Heart left ventricle (tissue), 16 donors: ENCODE measurements around the gene BICC1. TPM values are rescaled to one million over a fixed set of nuclear protein-coding genes. Genes with fewer than 3 reads are reported as not detected.

Experiments
- ATAC-seq, 4 donors: fragments of 200-7000 bp; cut with Tn5 transposase; one replicate each; pipeline ENCODE4 v1.9.1; 2020 to 2022; ENCODE audit warnings: moderate library complexity in 4 of 4, mild to moderate bottlenecking in 3 of 4, moderate number of reproducible peaks in 1 of 4
- DNase-seq, 5 donors: peaks; one replicate each; pipeline ENCODE4 v3.0.0-alpha.2; 2020
- H3K27ac ChIP-seq, 12 donors: fragments of 200-600 bp; sonication (generic) in 4 of 12; one replicate each; pipeline versions ENCODE4 v1.5.0 to v1.8.0; 2016 to 2022; ENCODE audit warnings: mild to moderate bottlenecking in 2 of 12
- H3K27me3 ChIP-seq, 9 donors: fragments of 200-600 bp; sonication (generic) in 2 of 9; one replicate each; pipeline versions ENCODE4 v1.5.1 to v1.8.0; 2016 to 2022; ENCODE audit warnings: mild to moderate bottlenecking in 3 of 9
- H3K36me3 ChIP-seq, 9 donors: fragments of 200-600 bp; sonication (generic) in 2 of 9; one replicate each; pipeline versions ENCODE4 v1.5.0 to v1.8.0; 2018 to 2022; ENCODE audit warnings: mild to moderate bottlenecking in 2 of 9
- H3K4me1 ChIP-seq, 12 donors: fragments of 200-600 bp; sonication (generic) in 4 of 12; one replicate each; pipeline versions ENCODE4 v1.5.0 to v1.8.0; 2016 to 2022; ENCODE audit warnings: mild to moderate bottlenecking in 3 of 12
- H3K4me3 ChIP-seq, 12 donors: fragments of 200-600 bp; sonication (generic) in 4 of 12; one replicate each; pipeline versions ENCODE4 v1.5.0 to v1.8.0; 2017 to 2022; ENCODE audit warnings: mild to moderate bottlenecking in 9 of 12, moderate library complexity in 4 of 12
- H3K9me3 ChIP-seq, 12 donors: fragments of 200-600 bp; sonication (generic) in 4 of 12; one replicate each; pipeline versions ENCODE4 v1.5.0 to v1.8.0; 2016 to 2022; ENCODE audit warnings: mild to moderate bottlenecking in 1 of 12
- CTCF ChIP-seq, 12 donors: fragments of 200-600 bp; sonication (generic) in 4 of 12; IDR thresholded peaks; one replicate each; pipeline versions ENCODE4 v1.5.0 to v1.8.0; 2018 to 2022; ENCODE audit warnings: antibody characterized with exemption in 12 of 12, mild to moderate bottlenecking in 5 of 12
- POLR2A ChIP-seq, 2 donors: fragments of 450-650 bp; IDR thresholded peaks; one replicate each; pipeline ENCODE4 v1.6.1; 2017; ENCODE audit warnings: antibody characterized with exemption in 2 of 2, mild to moderate bottlenecking in 2 of 2, moderate library complexity in 2 of 2
- WGBS, 4 donors: extraction: QIAGEN DNeasy Blood & Tissue Kit in 2 of 4; methylation state at CpG; one replicate each; pipeline versions ENCODE4 v1.1.5 to v1.1.7; 2013 to 2018; 5-methylcytosine and 5-hydroxymethylcytosine counted together
- intact Hi-C, 10 donors: fragments of 100-400 bp; cut with DNase I; formaldehyde crosslinking; loops; one replicate each; pipeline versions ENCODE4 v1.11.1 to v1.14.2; 2022
- polyA plus RNA-seq, 2 donors: library from polyadenylated mRNA; stranded (reverse); fragments of 200-250 nt; gene quantifications; one replicate each; pipeline ENCODE4 v1.2.3, GENCODE V29; 2013
- total RNA-seq, 9 donors: library from RNA; depleted of rRNA in 2 of 9; stranded (reverse); fragments of >200 nt in 2 of 9; fragmentation: NEBNext Ultra II Directional in 3 of 9; extraction: Animal tissue kit (Norgen Biotek cat#: 25700) in 3 of 9; gene quantifications; one replicate each; pipeline versions ENCODE4 v1.1.0 to v1.2.4, GENCODE V29; 2016 to 2023
- donor health status: ischemic (EF 13 %, LVEDD 7.1; RV severe dilation, severe dysfunction).
- donor health status: healthy with polysubstance abuse.
- donor health status: DM: no; HTN: yes; CAD: no.
- donor health status: DM: no; HTN: no; CAD: no.
- donor health status: ischemic (EF 25% LVEDD 6.9; RV normal size, moderate dysfunction).
- donor health status: ischemic (EF 25% LVEDD 5.7; RV mildly dilated, moderate dysfunction).
- donor health status: healthy.
- donor health status: DM: yes; HTN: yes; CAD: no.
- donor health status: ischemic (EF 35%, LVEDD 5.7; RV mildly dilated, moderate dysfunction).
- donor health status: nonischemic (EF 11% LVEDD 7.7; RV severe dilation, severe dysfunction).
- donor health status: DM: yes; HTN: yes; CAD: no.
- donor health status: PGD.
- donor health status: ischemic (EF 29% LVEDD 5.4; RV normal size, mild dysfunction).
- donor health status: nonischemic (EF 23%, LVEDD 6.1; RV moderate dilation, normal function).

Gene BICC1
- total and polyA plus RNA-seq, 11 donors = 1.6 to 18.7 (median 4.8) TPM

- peaks cover 0 to 48% (median 8%) of the 10 kb centered on the region in 12 donors for H3K4me1 ChIP-seq
- ATAC-seq (no peak), DNase-seq (no peak)
- 39 to 62% (median 59%) methylated on average over 1 of the region's 1 CpG for WGBS, 4 donors
- H3K9me3 ChIP-seq = peaks cover 0 to 21% (median 0%) of the 10 kb centered on the region in 12 donors
- no peak overlapping the region for H3K4me3 ChIP-seq
- peaks cover 0 to 3% (median 0%) of the 10 kb centered on the region in 9 donors for H3K27me3 ChIP-seq
- no peak for TF ChIP-seq POLR2A (IDR thresholded peaks at IDR 0.05)
- TF ChIP-seq CTCF (IDR thresholded peaks at IDR 0.05) = no peak
- H3K27ac ChIP-seq = peak overlapping the region in 3 of 12 donors; percentile 16 to 27 (median 26)
- no peaks in the 10 kb centered on the region for H3K36me3 ChIP-seq
- intact Hi-C loops = no loop called here
Observed at GRCh38 chr10:58574058-58574457, 61.4 kb downstream of the BICC1 start.

- ATAC-seq (no peak), DNase-seq (no peak)
- WGBS, 4 donors = 84 to 88% (median 86%) methylated on average over 4 of the region's 4 CpGs
- Histone ChIP-seq H3K36me3 (no peaks in the 10 kb centered on the region), H3K27ac (no peak overlapping the region), H3K4me3 (no peak overlapping the region), H3K27me3 (peaks cover 0 to 3% (median 0%) of the 10 kb centered on the region in 9 donors), H3K4me1 (peaks cover 0 to 59% (median 8%) of the 10 kb centered on the region in 12 donors), H3K9me3 (peaks cover 0 to 15% (median 0%) of the 10 kb centered on the region in 12 donors)
- no peak for TF ChIP-seq CTCF (IDR thresholded peaks at IDR 0.05)
- no peak for TF ChIP-seq POLR2A (IDR thresholded peaks at IDR 0.05)
- intact Hi-C loops = no loop called here
Observed at GRCh38 chr10:58575491-58575890, 62.8 kb downstream of the BICC1 start.

- ATAC-seq = peak in 2 of 4 donors; percentile 11 to 18
- no peak for DNase-seq
Observed at GRCh38 chr10:58576751-58577436, 64.2 kb downstream of the BICC1 start.

More at GRCh38 chr10:58576751-58577436, 64.2 kb downstream of the BICC1 start:
- Histone ChIP-seq H3K4me1 (peaks cover 0 to 64% (median 8%) of the 10 kb centered on the region in 12 donors), H3K4me3 (no peak overlapping the region), H3K9me3 (peaks cover 0 to 4% (median 0%) of the 10 kb centered on the region in 12 donors), H3K36me3 (no peaks in the 10 kb centered on the region), H3K27me3 (peaks cover 0 to 3% (median 0%) of the 10 kb centered on the region in 9 donors), H3K27ac (peak overlapping the region in 10 of 12 donors; percentile 3 to 78 (median 55))
- 66 to 71% (median 68%) methylated on average over 3 of the region's 3 CpGs for WGBS, 4 donors
- TF ChIP-seq POLR2A (IDR thresholded peaks at IDR 0.05) (no peak), CTCF (IDR thresholded peaks at IDR 0.05) (no peak)
- intact Hi-C loops = no loop called here
